Kidney epithelial cell (primary cell): ENCODE data around the gene KRABD2.

Experiments used
- DNase-seq: peaks from one replicate; pipeline ENCODE4 v3.0.0-alpha.2; 2010; ENCODE audit warnings: low read depth
- H3K27me3 ChIP-seq: 2 replicates; pipeline ENCODE4 v1.6.0; 2011; ENCODE audit warnings: low read length; ENCODE audit not compliant: control insufficient read depth, insufficient read depth
- H3K36me3 ChIP-seq: 2 replicates; pipeline ENCODE4 v1.5.1; 2011; ENCODE audit warnings: low read length; ENCODE audit not compliant: control insufficient read depth, insufficient read depth
- H3K4me3 ChIP-seq: 2 replicates; pipeline ENCODE4 v1.5.1; 2011; ENCODE audit warnings: low read depth, mild to moderate bottlenecking, control low read depth, low read length
- TF ChIP-seq, protein P1 (sequence below): IDR thresholded peaks from 2 replicates; pipeline ENCODE4 v1.5.1; 2011; ENCODE audit warnings: mild to moderate bottlenecking, moderate library complexity, low read length, control low read depth, inconsistent platforms; ENCODE audit not compliant: insufficient read depth, poor library complexity, severe bottlenecking

KRABD2 gene

DNA sequence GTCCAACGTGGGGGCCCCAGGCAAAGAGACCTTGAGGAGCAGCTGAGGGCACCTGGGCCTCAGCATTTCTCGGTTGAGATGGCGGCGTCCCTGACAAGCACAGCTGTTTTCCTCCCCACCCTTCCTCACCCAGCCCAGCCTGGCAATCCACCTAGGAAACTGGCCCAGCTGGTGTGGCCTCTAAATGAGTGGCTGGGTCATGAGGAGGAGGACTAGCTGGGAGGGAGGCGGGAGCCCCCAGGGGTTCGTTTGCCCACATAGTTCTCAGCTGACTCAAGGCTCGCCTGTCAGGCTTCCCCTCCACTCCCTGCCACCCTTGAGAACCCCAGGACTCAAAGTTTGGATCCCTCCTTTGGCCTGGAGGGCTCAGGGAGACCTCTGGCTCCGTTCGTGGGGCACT, 15.2 kb upstream of the KRABD2 start:
- Histone ChIP-seq H3K36me3 (no peaks in the 10 kb centered on the region), H3K4me3 (no peak overlapping the region), H3K27me3 (no peaks in the 10 kb centered on the region)
- TF ChIP-seq, protein P1, sequence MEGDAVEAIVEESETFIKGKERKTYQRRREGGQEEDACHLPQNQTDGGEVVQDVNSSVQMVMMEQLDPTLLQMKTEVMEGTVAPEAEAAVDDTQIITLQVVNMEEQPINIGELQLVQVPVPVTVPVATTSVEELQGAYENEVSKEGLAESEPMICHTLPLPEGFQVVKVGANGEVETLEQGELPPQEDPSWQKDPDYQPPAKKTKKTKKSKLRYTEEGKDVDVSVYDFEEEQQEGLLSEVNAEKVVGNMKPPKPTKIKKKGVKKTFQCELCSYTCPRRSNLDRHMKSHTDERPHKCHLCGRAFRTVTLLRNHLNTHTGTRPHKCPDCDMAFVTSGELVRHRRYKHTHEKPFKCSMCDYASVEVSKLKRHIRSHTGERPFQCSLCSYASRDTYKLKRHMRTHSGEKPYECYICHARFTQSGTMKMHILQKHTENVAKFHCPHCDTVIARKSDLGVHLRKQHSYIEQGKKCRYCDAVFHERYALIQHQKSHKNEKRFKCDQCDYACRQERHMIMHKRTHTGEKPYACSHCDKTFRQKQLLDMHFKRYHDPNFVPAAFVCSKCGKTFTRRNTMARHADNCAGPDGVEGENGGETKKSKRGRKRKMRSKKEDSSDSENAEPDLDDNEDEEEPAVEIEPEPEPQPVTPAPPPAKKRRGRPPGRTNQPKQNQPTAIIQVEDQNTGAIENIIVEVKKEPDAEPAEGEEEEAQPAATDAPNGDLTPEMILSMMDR = no peak
- no peak for DNase-seq

DNA sequence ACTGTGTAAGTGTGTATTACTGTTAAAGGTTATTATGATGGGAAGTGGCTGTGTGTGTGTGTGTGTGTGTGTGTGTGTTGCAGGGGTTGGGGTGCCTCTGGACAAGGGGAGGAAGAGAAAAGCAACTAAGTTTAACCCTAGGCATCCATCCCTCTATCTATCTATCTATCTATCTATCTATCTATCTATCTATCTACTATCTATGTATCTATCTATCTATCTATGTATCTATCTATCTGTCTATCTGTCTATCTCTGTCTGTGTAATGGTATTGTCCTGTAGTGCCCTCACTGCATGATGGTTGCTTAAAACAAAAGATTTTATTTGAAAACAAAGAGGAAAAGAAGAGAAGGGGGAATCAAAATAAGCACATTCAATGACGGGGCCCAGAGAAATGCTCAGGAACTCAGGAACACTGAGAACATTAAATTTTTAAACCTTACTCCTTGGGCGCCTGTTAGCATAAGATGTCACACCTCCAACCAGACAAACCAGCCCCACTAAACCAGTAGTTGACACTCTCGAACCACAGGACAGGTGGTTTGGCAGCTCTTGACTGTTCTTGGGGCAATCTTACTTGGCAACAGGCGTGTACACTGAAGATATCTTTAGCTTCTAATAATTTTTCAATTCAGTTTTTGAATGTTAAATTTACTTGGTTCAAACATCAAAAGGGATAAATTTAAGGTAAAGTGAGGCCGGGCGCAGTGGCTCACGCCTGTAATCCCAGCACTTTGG, 11.6 kb upstream of the KRABD2 start:
- Histone ChIP-seq H3K36me3 (no peaks in the 10 kb centered on the region), H3K4me3 (no peak overlapping the region), H3K27me3 (no peaks in the 10 kb centered on the region)
- TF ChIP-seq, protein P1 = no peak
- no peak for DNase-seq

DNA sequence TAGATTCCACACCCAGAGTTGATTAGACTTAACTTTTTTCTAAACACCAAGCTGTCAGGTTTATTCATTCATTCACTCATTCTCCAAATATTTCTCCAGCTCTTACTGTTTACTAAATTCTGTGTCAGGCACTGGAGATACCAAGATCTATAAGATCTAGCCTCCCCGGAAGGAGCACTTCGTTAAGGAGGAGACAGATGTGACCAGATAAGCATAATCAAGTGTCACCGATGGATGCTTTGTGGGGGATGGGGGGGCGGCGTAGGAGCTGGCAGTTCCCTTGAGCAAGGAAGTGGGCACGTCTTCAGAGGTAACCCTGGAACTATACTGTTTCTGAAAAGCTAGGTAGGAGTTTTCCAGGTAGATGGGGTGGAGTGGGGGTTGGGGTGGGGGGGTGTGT, 10.3 kb upstream of the KRABD2 start:
- no peaks in the 10 kb centered on the region for H3K27me3 ChIP-seq
- no peak for DNase-seq
- no peaks in the 10 kb centered on the region for H3K36me3 ChIP-seq
- TF ChIP-seq, protein P1 = no peak
- no peak overlapping the region for H3K4me3 ChIP-seq

DNA sequence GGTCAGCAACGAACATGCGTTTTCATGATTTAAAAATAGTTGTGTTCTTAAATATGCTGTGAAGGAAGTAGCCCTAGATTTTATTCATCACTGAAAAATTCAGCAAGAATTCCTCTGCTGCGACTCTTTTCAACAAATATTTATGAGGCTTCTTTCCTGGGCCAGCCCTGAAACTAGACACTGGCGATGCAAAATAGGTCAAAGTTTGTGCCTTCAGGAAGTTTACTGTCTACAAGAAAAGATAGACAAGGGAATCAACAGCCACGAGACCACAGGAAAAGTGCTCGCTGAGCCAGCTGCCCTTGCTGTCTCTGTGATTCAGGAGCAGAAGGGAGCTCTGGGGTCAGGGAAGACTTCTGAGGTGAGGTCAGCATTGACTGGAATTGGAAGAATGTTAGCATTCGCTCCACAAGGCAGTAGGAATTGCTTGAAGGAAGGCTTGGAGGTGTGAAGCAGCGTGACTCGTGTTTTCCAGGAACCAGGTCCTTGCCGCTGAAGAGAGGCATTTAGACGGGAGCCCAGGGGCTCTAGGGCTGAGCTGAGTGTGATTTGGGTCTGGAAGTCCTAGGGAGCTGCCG, 8.4 kb upstream of the KRABD2 start:
- H3K4me3 ChIP-seq = no peak overlapping the region
- DNase-seq = peak; percentile 89
- TF ChIP-seq, protein P1 = no peak

DNA sequence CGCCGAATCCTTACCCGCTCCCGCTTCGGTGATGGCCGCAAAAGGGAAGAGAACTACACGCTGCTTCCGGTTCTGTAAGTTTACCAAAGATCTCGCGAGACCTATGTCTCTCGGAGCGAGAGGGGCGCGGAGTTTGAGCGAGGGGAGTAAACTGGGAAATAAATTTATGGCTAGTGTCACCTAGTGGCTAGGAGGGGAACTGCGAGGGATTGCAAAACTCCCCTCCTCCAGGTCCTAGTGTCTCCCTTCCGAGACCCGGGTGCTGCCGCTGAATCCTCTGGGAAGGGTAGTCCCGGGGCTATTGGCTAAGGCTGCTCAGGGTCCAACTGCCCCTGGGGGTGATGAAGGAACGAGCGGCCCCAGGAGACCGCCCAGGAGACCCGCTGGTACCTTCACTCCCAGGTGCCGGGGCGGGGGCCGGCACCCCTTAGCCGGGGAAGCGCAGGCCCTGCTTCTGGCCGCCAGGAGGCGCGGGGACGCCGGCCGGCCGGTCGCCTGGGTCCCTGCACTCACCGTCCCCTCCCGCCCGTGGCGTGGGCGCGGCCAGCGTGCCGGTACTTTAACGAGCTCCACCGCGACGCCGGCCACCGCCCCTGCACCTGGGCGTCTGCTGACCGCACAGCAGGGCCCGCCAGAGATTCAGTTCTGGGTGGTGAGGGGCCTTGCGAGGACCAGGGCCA, 6.8 kb upstream of the KRABD2 start, which contains the start of gene RPL26:
Gene RPL26 (minus strand): TSS at position 51 of the 680 bp plus-strand sequence. CDS start 883 bp downstream, outside the sequence.
- Histone ChIP-seq H3K27me3 (no peaks in the 10 kb centered on the region), H3K36me3 (peaks cover 1% of the 10 kb centered on the region), H3K4me3 (peak within 1 kb of the TSS; percentile 77)
- DNase-seq = peak; percentile 91
- TF ChIP-seq, protein P1 = peak; percentile 91

More for the DNA sequence above, 8.4 kb upstream of the KRABD2 start:
- Histone ChIP-seq H3K27me3 (no peaks in the 10 kb centered on the region), H3K36me3 (peaks cover 1% of the 10 kb centered on the region)

DNA sequence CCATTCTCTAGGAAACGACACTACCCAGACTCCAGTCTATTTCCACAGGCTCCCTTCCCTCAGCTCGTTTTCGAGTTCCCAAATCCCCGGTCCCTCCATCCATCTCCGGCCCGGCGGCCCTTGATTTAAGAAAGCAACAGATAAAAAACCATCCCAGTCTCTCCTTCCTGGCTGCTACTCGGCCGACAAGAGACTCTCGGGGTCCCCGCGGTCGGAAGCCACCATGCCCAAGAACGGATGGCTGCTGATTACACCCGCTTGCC, 6.3 kb upstream of the KRABD2 start:
- Histone ChIP-seq H3K4me3 (peak overlapping the region; percentile 77), H3K36me3 (peaks cover 3% of the 10 kb centered on the region), H3K27me3 (no peaks in the 10 kb centered on the region)
- TF ChIP-seq, protein P1 = no peak
- DNase-seq = no peak
